Measurements from ENCODE around the gene IRF5. TPM values are rescaled to one million over a fixed set of nuclear protein-coding genes. Genes with fewer than 3 reads are reported as not detected.

IRF5 gene
- total RNA-seq, 4 donors from 2014 or later, result 12.2 to 20.5 (median 16.9) TPM

DNA sequence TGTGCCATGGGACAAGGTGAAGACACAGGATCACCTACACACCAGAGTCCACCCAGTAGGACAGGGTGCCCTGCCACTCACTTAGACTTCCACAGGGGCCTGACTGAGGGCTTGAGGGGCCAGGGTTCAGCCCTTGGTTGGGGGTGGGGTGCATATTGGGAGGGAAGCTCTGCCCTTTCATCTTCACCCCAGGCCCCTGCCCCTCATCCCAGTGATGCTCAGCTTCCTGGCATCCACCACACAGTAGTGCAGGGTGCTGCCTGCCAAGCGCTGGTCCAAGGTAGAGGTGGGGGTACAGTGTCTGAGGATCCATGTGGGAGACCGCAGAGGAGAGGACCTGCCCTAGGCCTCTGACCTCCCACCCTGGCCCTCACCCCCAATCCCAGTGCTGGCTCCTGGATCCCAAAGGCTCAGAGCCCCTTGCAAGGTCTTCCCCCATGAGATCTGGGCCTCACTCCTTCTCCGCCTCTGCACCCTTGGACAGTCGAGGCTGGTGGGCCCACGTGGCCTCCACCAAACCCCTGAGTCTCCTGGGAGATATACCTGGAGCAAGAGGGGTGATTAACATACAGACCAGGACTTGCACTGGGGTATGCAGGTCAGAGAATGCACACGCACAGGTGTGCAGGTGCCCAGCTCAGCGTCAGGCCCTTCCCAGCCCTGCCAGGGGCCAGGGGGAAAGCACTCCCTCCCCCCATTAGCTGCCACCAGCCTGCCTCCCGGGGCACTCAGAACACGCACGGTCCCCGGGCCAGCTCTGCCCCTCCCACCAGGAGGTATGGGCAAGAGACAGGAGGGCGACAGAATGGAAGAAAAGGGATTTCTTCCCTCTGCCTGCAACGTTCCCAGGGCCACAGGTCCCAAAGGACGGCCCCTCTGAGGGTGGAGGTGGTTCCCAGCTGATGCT lies 8.6 kb upstream of the IRF5 start:
- intact Hi-C loops (cut with DNase I), result no loop called here
- no peak for DNase-seq
- TF ChIP-seq, protein P1, sequence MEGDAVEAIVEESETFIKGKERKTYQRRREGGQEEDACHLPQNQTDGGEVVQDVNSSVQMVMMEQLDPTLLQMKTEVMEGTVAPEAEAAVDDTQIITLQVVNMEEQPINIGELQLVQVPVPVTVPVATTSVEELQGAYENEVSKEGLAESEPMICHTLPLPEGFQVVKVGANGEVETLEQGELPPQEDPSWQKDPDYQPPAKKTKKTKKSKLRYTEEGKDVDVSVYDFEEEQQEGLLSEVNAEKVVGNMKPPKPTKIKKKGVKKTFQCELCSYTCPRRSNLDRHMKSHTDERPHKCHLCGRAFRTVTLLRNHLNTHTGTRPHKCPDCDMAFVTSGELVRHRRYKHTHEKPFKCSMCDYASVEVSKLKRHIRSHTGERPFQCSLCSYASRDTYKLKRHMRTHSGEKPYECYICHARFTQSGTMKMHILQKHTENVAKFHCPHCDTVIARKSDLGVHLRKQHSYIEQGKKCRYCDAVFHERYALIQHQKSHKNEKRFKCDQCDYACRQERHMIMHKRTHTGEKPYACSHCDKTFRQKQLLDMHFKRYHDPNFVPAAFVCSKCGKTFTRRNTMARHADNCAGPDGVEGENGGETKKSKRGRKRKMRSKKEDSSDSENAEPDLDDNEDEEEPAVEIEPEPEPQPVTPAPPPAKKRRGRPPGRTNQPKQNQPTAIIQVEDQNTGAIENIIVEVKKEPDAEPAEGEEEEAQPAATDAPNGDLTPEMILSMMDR (IDR thresholded peaks at IDR 0.05), result no peak
- TF ChIP-seq POLR2A (IDR thresholded peaks at IDR 0.05), result no peak
- Histone ChIP-seq H3K9me3 (no peaks in the 10 kb centered on the region), H3K27me3 (peaks cover 0 to 5% (median 0%) of the 10 kb centered on the region in 4 donors), H3K4me3 (no peak overlapping the region), H3K4me1 (peaks cover 0 to 13% (median 0%) of the 10 kb centered on the region in 3 donors), H3K27ac (no peak overlapping the region), H3K36me3 (no peaks in the 10 kb centered on the region)
- WGBS, 2 donors, result 40 to 65% methylated on average over 1 to 3 of the region's 14 CpGs

GRCh38 chr7:128931190-128931798 lies 6.4 kb upstream of the IRF5 start:
- no peak for TF ChIP-seq POLR2A (IDR thresholded peaks at IDR 0.05)
- TF ChIP-seq, protein P1 (IDR thresholded peaks at IDR 0.05), result no peak
- no peak overlapping the region for H3K4me3 ChIP-seq
- H3K9me3 ChIP-seq, result no peaks in the 10 kb centered on the region
- H3K27ac ChIP-seq, result no peak overlapping the region
- intact Hi-C loops (cut with DNase I), result no loop called here
- H3K4me1 ChIP-seq, result peaks cover 0 to 13% (median 0%) of the 10 kb centered on the region in 3 donors
- WGBS, 2 donors, result 93 to 98% methylated on average over 8 to 12 of the region's 18 CpGs
- no peak for DNase-seq
- H3K27me3 ChIP-seq, result peaks cover 0 to 19% (median 0%) of the 10 kb centered on the region in 4 donors
- H3K36me3 ChIP-seq, result no peaks in the 10 kb centered on the region

DNA sequence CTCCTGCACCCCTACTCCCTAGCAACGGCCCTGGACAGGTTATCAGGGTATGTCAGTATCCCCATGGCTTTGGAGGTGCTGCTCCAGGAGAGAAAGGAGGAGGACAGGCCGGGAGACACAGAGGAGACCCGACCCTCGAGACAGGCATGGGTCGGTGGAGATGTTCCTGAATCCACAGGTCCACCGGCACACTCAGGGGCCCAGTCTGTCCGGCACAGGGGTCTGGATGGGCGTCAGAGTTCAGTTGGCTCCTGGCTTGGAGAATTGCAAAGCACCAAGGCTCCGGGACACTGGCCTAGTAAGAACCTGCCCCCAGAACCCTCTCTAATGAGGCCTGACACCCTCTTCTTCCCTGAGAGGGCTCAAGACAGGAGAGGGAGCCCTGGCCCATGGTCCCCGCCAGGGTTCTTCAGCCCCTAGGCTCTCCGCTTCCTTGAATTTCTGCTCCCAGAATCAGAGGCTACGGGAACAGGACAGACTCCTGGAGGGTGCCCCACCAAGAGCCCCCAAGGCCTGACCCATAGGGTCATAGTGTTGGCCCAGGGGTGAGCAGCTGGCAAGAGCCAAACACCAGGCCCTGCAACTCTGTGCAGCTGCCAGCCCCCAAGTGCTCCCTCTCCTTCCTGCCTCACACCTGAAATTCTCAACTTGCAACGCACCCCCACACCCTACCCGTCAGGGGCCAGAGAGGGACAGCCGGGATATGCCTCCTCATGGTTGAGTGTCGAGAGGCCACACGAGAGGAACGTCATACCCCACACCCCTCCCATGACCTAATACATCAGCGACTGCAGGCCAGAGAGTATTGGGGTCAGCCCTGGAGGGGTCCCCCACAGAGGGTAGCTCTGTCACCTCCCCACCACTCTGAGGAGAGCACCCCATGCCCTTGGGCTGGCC lies 5.5 kb upstream of the IRF5 start:
- TF ChIP-seq, protein P1 (IDR thresholded peaks at IDR 0.05), result no peak
- no peak for TF ChIP-seq POLR2A (IDR thresholded peaks at IDR 0.05)
- H3K27me3 ChIP-seq, result peaks cover 0 to 23% (median 0%) of the 10 kb centered on the region in 4 donors
- intact Hi-C loops (cut with DNase I), result no loop called here
- H3K4me1 ChIP-seq, result peaks cover 0 to 13% (median 0%) of the 10 kb centered on the region in 3 donors
- DNase-seq, result no peak
- WGBS, 2 donors, result 84 to 92% methylated on average over 5 to 14 of the region's 19 CpGs
- H3K4me3 ChIP-seq, result no peak overlapping the region
- H3K36me3 ChIP-seq, result no peaks in the 10 kb centered on the region
- H3K9me3 ChIP-seq, result no peaks in the 10 kb centered on the region
- no peak overlapping the region for H3K27ac ChIP-seq

GRCh38 chr7:128932862-128933179 lies 4.9 kb upstream of the IRF5 start:
- no peaks in the 10 kb centered on the region for H3K9me3 ChIP-seq
- 67% methylated on average over 2 of the region's 4 CpGs; no CpG with 5 or more reads in 1 of the 2 donors for WGBS, 2 donors
- H3K4me3 ChIP-seq, result no peak overlapping the region
- TF ChIP-seq, protein P1 (IDR thresholded peaks at IDR 0.05), result no peak
- TF ChIP-seq POLR2A (IDR thresholded peaks at IDR 0.05), result no peak
- DNase-seq, result no peak
- H3K27ac ChIP-seq, result no peak overlapping the region
- no peaks in the 10 kb centered on the region for H3K36me3 ChIP-seq
- H3K4me1 ChIP-seq, result peaks cover 0 to 18% (median 4%) of the 10 kb centered on the region in 3 donors
- intact Hi-C loops (cut with DNase I), result no loop called here
- H3K27me3 ChIP-seq, result peaks cover 0 to 29% (median 0%) of the 10 kb centered on the region in 4 donors
